Choroid plexus epithelial cell (primary cell): ENCODE data around the gene BDKRB2.
"Not testable (repeated sequence)": the region's sequence is repeated elsewhere in the genome, so short reads cannot be mapped to it uniquely, and the experiment has no call there.

Experiments
- DNase-seq: peaks from one replicate; pipeline ENCODE4 v3.0.0-alpha.2; 2010; ENCODE audit warnings: low read depth
- H3K4me3 ChIP-seq: 2 replicates; pipeline ENCODE4 v1.5.1; 2011; ENCODE audit warnings: low read depth, mild to moderate bottlenecking, control low read depth, low read length, moderate library complexity
- CTCF ChIP-seq: conservative IDR thresholded peaks from 2 replicates; pipeline ENCODE4 v1.5.1; 2011; ENCODE audit warnings: low read depth, mild to moderate bottlenecking, control low read depth, inconsistent platforms, low read length, moderate library complexity

The BDKRB2 gene

DNA sequence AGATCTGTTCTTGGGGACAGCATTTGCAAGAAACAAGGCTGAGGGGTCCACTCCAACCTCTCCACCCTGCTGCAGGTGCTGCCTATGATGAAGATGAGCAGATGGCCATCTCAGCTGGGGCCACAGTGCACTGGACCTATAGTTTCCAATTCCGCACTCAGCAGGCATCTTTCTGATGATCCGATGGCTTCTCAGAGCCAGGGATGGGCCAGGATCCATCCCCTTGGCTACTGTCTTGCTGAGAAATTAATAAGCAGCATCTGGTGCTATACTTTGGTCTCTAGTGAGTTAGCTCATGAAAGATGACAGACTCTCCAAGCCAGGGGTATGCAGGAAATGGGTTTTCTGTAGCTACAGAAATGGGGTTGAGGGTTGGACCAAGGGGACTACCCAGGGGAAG, 33.0 kb downstream of the BDKRB2 start:
- TF ChIP-seq CTCF, result no peak
- DNase-seq, result no peak
- H3K4me3 ChIP-seq, result no peak overlapping the region

GRCh38 chr14:96238676-96239265, 34.1 kb downstream of the BDKRB2 start:
- DNase-seq, result no peak
- H3K4me3 ChIP-seq, result no peak overlapping the region
- TF ChIP-seq CTCF, result no peak

DNA sequence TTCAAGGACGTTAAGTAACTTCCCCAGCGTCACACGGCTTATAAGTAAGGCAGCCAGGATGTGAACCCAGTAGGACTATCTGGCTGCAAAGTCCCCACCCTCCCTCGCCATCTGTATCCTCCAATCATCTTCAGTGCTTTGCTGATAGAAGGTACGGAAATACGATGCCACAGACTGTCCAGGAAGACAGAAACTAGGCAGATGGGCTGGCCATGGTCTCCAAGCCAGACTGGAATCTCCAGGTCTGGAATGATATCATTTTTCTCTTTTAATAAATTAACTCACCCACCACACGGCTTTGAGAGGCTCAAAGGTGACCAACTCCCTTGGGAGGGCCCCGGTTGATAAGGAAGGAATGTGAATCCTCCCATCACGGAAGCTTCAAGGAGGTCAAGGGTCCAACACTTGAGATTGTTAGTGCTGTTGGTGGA, 35.1 kb downstream of the BDKRB2 start:
- H3K4me3 ChIP-seq, result no peak overlapping the region
- DNase-seq, result no peak
- no peak for TF ChIP-seq CTCF

DNA sequence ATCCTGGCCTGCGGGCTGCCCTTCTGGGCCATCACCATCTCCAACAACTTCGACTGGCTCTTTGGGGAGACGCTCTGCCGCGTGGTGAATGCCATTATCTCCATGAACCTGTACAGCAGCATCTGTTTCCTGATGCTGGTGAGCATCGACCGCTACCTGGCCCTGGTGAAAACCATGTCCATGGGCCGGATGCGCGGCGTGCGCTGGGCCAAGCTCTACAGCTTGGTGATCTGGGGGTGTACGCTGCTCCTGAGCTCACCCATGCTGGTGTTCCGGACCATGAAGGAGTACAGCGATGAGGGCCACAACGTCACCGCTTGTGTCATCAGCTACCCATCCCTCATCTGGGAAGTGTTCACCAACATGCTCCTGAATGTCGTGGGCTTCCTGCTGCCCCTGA, 36.0 kb downstream of the BDKRB2 start:
- H3K4me3 ChIP-seq, result no peak overlapping the region
- no peak for TF ChIP-seq CTCF
- no peak for DNase-seq

- no peak overlapping the region for H3K4me3 ChIP-seq
- no peak for TF ChIP-seq CTCF
- DNase-seq, result no peak
Observed at GRCh38 chr14:96242126-96242525, 37.5 kb downstream of the BDKRB2 start.

DNA sequence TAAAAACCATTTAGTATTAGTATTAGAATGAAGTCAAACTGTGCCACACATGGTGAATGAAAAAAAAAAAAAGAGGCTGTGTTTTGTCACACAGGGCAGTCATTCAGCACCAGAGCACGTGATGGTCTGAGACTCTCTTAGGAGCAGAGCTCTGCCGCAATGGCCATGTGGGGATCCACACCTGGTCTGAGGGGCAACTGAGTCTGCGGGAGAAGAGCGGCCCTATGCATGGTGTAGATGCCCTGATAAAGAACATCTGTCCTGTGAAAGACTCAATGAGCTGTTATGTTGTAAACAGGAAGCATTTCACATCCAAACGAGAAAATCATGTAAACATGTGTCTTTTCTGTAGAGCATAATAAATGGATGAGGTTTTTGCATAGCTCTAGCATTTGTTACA, 39.1 kb downstream of the BDKRB2 start:
- no peak for DNase-seq
- TF ChIP-seq CTCF, result no peak
- H3K4me3 ChIP-seq, result no peak overlapping the region

- DNase-seq, H3K4me3 ChIP-seq: not testable (repeated sequence)
Observed at GRCh38 chr14:96245074-96245473, 40.4 kb downstream of the BDKRB2 start.
